Right renal cortex interstitium (tissue), 3 donors: ENCODE measurements around the gene ZNF761. TPM values are rescaled to one million over a fixed set of nuclear protein-coding genes. Genes with fewer than 3 reads are reported as not detected.

Experiments used
- DNase-seq, 3 donors: peaks; one replicate each; pipeline ENCODE4 v3.0.0-alpha.2; 2013; ENCODE audit warnings: low read depth in 3 of 3, low spot score in 2 of 3
- polyA plus RNA-seq, 3 donors: library from polyadenylated mRNA; unstranded; fragments of 120-200 nt; gene quantifications; one replicate each; pipeline ENCODE4 v1.2.1, GENCODE V29; 2013; ENCODE audit not compliant: insufficient read length in 3 of 3

ZNF761 gene
- polyA plus RNA-seq, 3 donors: 13.9 to 16.2 (median 14.9) TPM

DNA sequence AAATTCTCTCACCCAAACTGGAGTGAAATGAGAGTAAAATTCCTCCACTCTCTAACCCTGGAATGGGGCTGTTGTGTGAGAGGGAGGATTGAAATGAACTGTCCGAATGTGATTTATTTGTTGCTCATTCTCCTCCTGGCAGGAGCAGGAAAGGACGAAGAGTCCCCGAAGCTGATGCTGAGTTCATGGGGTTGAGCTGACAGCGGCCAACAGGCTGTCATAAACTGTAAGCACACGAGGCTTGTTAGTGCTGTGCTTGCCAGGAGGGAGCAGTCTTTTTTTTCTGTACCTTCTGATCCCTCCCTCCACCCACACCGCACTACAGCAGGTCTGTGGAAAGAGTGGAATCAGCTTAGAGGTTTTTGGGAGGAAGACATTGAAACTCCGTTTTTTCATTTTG lies 73.1 kb downstream of the ZNF761 start:
- no peak for DNase-seq

DNA sequence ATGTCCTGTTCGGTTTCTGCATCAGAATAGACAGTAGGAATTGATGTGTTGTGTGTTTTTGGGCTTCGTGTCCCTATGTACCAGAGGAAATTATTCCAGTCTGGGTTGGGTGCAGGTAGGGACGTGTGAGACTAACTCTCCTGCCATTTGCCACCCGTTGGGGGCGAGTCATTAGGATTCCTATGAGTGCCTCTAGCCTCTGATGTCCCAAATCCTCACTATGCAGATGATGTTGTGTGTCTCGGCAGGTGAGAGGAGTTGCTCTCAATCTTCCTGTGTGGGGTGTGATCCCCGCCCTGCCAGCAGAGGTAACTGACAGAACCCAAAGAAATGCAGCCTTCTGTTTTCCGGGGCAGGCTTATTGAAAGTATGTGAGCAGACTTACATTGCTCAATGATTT lies 74.9 kb downstream of the ZNF761 start:
- DNase-seq: no peak

Other genes with a start within 250 kb of the ZNF761 start
- gene ZNF665, start 238.6 kb upstream of the ZNF761 start, polyA plus RNA-seq: 10 to 100 TPM in 1 of 3 donors, 1 to 10 TPM in 2; 5.7 to 10.9 (median 9.0) TPM
- 10 to 100 TPM; 51.9 to 53.7 (median 52.7) TPM for gene ZNF677, start 177.1 kb upstream of the ZNF761 start, polyA plus RNA-seq
- gene VN1R2, start 173.7 kb upstream of the ZNF761 start, polyA plus RNA-seq: under 1 TPM in 1 of 3 donors, not detected in 2; 0.19 TPM
- gene VN1R4, start 164.3 kb upstream of the ZNF761 start, polyA plus RNA-seq: not detected
- 10 to 100 TPM in 2 of 3 donors, 1 to 10 TPM in 1; 9.9 to 13.0 (median 11.2) TPM for gene ZNF845, start 98.2 kb upstream of the ZNF761 start, polyA plus RNA-seq
- 10 to 100 TPM; 12.7 to 14.3 (median 12.7) TPM for gene ZNF525, start 66.3 kb upstream of the ZNF761 start, polyA plus RNA-seq
- gene ZNF765, start 36.8 kb upstream of the ZNF761 start, polyA plus RNA-seq: 10 to 100 TPM; 11.5 to 13.5 (median 11.9) TPM
- 1 to 10 TPM; 7.6 to 8.5 (median 8.1) TPM for gene ZNF813, start 35.7 kb downstream of the ZNF761 start, polyA plus RNA-seq
- gene ZNF331, start 106.2 kb downstream of the ZNF761 start, polyA plus RNA-seq: 10 to 100 TPM; 14.8 to 16.0 (median 15.8) TPM
- not detected for gene DPRX, start 200.0 kb downstream of the ZNF761 start, polyA plus RNA-seq